Fibroblast of mammary gland (primary cell): ENCODE data around the gene VASH2.
"Not testable (repeated sequence)": the region's sequence is repeated elsewhere in the genome, so short reads cannot be mapped to it uniquely, and the experiment has no call there.

Source experiments
- DNase-seq: peaks from one replicate; pipeline ENCODE4 v3.0.0-alpha.2; 2010; ENCODE audit warnings: low read depth
- H3K4me3 ChIP-seq: 2 replicates; pipeline ENCODE4 v1.5.1; 2011; ENCODE audit warnings: low read depth, mild to moderate bottlenecking, low read length, moderate library complexity; ENCODE audit not compliant: control insufficient read depth
- CTCF ChIP-seq: conservative IDR thresholded peaks from 2 replicates; pipeline ENCODE4 v1.5.1; 2011; ENCODE audit warnings: low read depth, low read length, inconsistent platforms; ENCODE audit not compliant: control insufficient read depth, insufficient read depth

VASH2 gene

GRCh38 chr1:212950243-212951125 lies at the start of gene VASH2:
TSS of gene VASH2 (plus strand) at chr1:212950541. CDS start at chr1:212951543, 1,002 bp downstream.
- no peak for TF ChIP-seq CTCF
- H3K4me3 ChIP-seq: peak within 1 kb of the TSS; percentile 48

GRCh38 chr1:212901290-212901689 lies 49.1 kb upstream of the VASH2 start:
- TF ChIP-seq CTCF: no peak
- no peak for DNase-seq

More at GRCh38 chr1:212950243-212951125, at the start of gene VASH2:
- peak; percentile 59 for DNase-seq

GRCh38 chr1:212902054-212902453 lies 48.3 kb upstream of the VASH2 start:
- no peak overlapping the region for H3K4me3 ChIP-seq
- TF ChIP-seq CTCF: no peak
- DNase-seq: no peak

More at GRCh38 chr1:212901290-212901689, 49.1 kb upstream of the VASH2 start:
- no peak overlapping the region for H3K4me3 ChIP-seq

GRCh38 chr1:212903664-212904063 lies 46.7 kb upstream of the VASH2 start:
- no peak for TF ChIP-seq CTCF
- DNase-seq: no peak
- H3K4me3 ChIP-seq: no peak overlapping the region

GRCh38 chr1:212908071-212908470 lies 42.3 kb upstream of the VASH2 start:
- H3K4me3 ChIP-seq, DNase-seq: not testable (repeated sequence)

- no peak overlapping the region for H3K4me3 ChIP-seq
- DNase-seq: no peak
- TF ChIP-seq CTCF: no peak
Measured at GRCh38 chr1:212908971-212909370, 41.4 kb upstream of the VASH2 start.

GRCh38 chr1:212909652-212910063 lies 40.7 kb upstream of the VASH2 start:
- DNase-seq: no peak
- no peak for TF ChIP-seq CTCF
- no peak overlapping the region for H3K4me3 ChIP-seq

- DNase-seq, H3K4me3 ChIP-seq: not testable (repeated sequence)
Measured at GRCh38 chr1:212910213-212910612, 40.1 kb upstream of the VASH2 start.

- DNase-seq: not testable (repeated sequence)
Measured at GRCh38 chr1:212913638-212914037, 36.7 kb upstream of the VASH2 start.

GRCh38 chr1:212914110-212914509 lies 36.2 kb upstream of the VASH2 start:
- not testable (repeated sequence) for H3K4me3 ChIP-seq, DNase-seq

More at GRCh38 chr1:212913638-212914037, 36.7 kb upstream of the VASH2 start:
- H3K4me3 ChIP-seq: not testable (repeated sequence)
